DMS 273 treated with DMSO at 0.1 percent for 48 hours (cell line): ENCODE measurements around the gene C1orf198.
"Not testable (repeated sequence)": the region's sequence is repeated elsewhere in the genome, so short reads cannot be mapped to it uniquely, and the experiment has no call there.

Experiments
- DNase-seq: peaks from one replicate; lab custom pipeline; 2025; lab: John Stamatoyannopoulos, UW

Gene C1orf198

GRCh38 chr1:230860617-230861384 is 7.5 kb downstream of the C1orf198 start:
- no peak for DNase-seq

- no peak for DNase-seq
Observed at GRCh38 chr1:230858918-230859729, 9.2 kb downstream of the C1orf198 start.

- no peak for DNase-seq
Observed at GRCh38 chr1:230858236-230858820, 10.0 kb downstream of the C1orf198 start.

GRCh38 chr1:230857822-230858221 is 10.5 kb downstream of the C1orf198 start:
- DNase-seq, result no peak

- DNase-seq, result no peak
Observed at GRCh38 chr1:230857077-230857476, 11.2 kb downstream of the C1orf198 start.

- DNase-seq, result no peak
Observed at GRCh38 chr1:230855886-230856285, 12.4 kb downstream of the C1orf198 start.

- no peak for DNase-seq
Observed at GRCh38 chr1:230854423-230854822, 13.9 kb downstream of the C1orf198 start.

GRCh38 chr1:230853731-230854130 is 14.6 kb downstream of the C1orf198 start:
- DNase-seq, result no peak

GRCh38 chr1:230852959-230853358 is 15.4 kb downstream of the C1orf198 start:
- no peak for DNase-seq

GRCh38 chr1:230851291-230851691 is 17.0 kb downstream of the C1orf198 start:
- DNase-seq, result no peak

- DNase-seq, result no peak
Observed at GRCh38 chr1:230850547-230850946, 17.8 kb downstream of the C1orf198 start.

GRCh38 chr1:230849451-230850224 is 18.7 kb downstream of the C1orf198 start:
- DNase-seq, result no peak

GRCh38 chr1:230848235-230848634 is 20.1 kb downstream of the C1orf198 start:
- no peak for DNase-seq

GRCh38 chr1:230845184-230845583 is 23.1 kb downstream of the C1orf198 start:
- DNase-seq, result not testable (repeated sequence)

- no peak for DNase-seq
Observed at GRCh38 chr1:230844561-230844960, 23.8 kb downstream of the C1orf198 start.

GRCh38 chr1:230843503-230844309 is 24.6 kb downstream of the C1orf198 start:
- no peak for DNase-seq

- no peak for DNase-seq
Observed at GRCh38 chr1:230842801-230843200, 25.5 kb downstream of the C1orf198 start.

- no peak for DNase-seq
Observed at GRCh38 chr1:230839173-230839572, 29.1 kb downstream of the C1orf198 start.

GRCh38 chr1:230836793-230837192 is 31.5 kb downstream of the C1orf198 start:
- DNase-seq, result no peak

- DNase-seq, result no peak
Observed at GRCh38 chr1:230836347-230836746, 32.0 kb downstream of the C1orf198 start.

- no peak for DNase-seq
Observed at GRCh38 chr1:230834292-230834691, 34.0 kb downstream of the C1orf198 start.
